AG09319 (cell line): ENCODE results near the gene CCDC127.

ENCODE experiments used
- DNase-seq: peaks from one replicate; pipeline ENCODE4 v3.0.0-alpha.2; 2010; ENCODE audit warnings: low read depth; ENCODE audit errors: extremely low read depth
- CTCF ChIP-seq: IDR thresholded peaks from 2 replicates; pipeline ENCODE4 v1.5.1; 2011; ENCODE audit warnings: low read depth, mild to moderate bottlenecking, inconsistent platforms, low read length, moderate library complexity

CCDC127 gene

GRCh38 chr5:185095-186070, 32.6 kb downstream of the CCDC127 start:
- TF ChIP-seq CTCF = no peak
- no peak for DNase-seq

GRCh38 chr5:184471-184870, 33.5 kb downstream of the CCDC127 start:
- peak; percentile 41 for DNase-seq
- no peak for TF ChIP-seq CTCF

- TF ChIP-seq CTCF = no peak
- DNase-seq = no peak
These were observed 35.8 kb downstream of the CCDC127 start for GRCh38 chr5:182126-182525.

- no peak for TF ChIP-seq CTCF
- no peak for DNase-seq
These were observed 36.4 kb downstream of the CCDC127 start for GRCh38 chr5:181566-181965.

GRCh38 chr5:181160-181559, 36.8 kb downstream of the CCDC127 start:
- no peak for DNase-seq
- TF ChIP-seq CTCF = no peak

GRCh38 chr5:180286-180918, 37.6 kb downstream of the CCDC127 start:
- DNase-seq = no peak
- TF ChIP-seq CTCF = no peak

GRCh38 chr5:179401-179800, 38.6 kb downstream of the CCDC127 start:
- no peak for DNase-seq
- no peak for TF ChIP-seq CTCF
